ENCODE results near the gene AFF1.
"Not testable (repeated sequence)": the region's sequence is repeated elsewhere in the genome, so short reads cannot be mapped to it uniquely, and the experiment has no call there.

AFF1 gene

GRCh38 chr4:87118826-87119225, 184.0 kb downstream of the AFF1 start:
- FAIRE-seq = no peak

DNA sequence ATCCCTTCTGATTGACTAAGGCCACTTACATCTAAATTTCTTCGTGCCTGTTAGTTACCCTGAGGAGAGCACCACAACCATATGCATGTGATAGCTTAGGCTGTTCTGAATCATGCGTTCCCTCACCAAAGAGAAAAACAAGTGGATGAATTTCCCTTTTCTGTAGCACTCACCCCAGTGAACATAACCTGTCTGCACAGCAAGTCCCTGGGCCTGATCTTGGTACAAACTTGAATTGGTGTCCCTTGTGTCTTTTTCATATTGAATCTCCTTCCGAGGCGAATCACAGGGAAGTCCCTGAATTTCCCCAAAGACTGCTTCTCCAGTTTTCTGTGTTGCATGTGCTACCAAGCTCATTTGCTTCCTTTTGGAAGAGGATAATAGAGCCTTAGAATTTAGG, 185.2 kb downstream of the AFF1 start:
- FAIRE-seq = no peak

GRCh38 chr4:87120411-87121162, 185.8 kb downstream of the AFF1 start:
- FAIRE-seq = no peak

DNA sequence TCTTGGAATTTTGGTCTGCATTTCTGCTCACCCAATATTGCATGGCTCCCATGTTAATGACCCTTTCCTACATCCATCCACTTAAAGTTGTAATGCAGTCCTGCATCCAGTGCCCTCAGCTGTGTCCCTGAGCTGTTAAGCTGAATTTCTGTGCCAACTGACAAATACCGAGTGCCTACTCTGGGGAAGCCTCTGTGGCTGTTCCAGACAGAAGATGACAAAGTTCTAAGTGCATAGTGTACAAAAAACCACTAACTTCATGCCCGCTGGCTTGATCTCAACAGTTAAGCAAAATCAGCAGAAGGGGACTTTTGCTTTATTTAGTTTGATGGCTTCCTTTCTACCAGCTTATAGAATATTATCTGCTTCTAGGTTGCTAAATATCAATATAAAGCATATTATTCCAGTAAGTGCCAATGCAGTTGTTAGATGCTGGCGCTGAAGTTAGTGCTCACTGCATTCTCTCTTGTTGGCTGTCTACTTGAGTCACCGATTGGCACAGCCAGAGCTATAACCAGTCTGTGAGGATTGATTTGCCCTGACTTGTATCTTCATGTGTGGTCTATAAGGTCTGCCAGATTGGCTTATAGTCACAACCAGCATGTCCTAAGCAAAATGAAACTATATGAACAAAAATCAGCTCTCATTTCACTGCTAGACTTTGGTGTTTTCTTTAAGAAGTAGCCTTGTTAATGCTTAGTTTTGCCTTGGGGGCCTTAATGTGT, 186.7 kb downstream of the AFF1 start:
- FAIRE-seq = no peak

GRCh38 chr4:87122252-87122651, 187.4 kb downstream of the AFF1 start:
- FAIRE-seq = no peak

DNA sequence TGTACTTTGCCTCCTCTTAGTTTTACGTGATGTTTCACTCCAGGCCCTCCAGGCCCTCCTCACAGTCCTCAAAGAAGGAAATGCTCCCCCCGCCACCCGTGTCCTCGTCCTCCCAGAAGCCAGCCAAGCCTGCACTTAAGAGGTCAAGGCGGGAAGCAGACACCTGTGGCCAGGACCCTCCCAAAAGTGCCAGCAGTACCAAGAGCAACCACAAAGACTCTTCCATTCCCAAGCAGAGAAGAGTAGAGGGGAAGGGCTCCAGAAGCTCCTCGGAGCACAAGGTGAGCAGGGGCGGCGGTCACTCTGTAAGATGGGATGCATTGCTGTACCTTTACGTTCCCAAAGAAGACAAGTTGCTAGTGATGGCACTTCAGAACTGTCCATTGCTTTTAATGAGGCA, 191.2 kb downstream of the AFF1 start:
- no peak for FAIRE-seq

GRCh38 chr4:87128006-87128705, 193.3 kb downstream of the AFF1 start:
- FAIRE-seq = no peak

GRCh38 chr4:87129681-87130080, 194.9 kb downstream of the AFF1 start:
- FAIRE-seq = no peak

GRCh38 chr4:87130985-87131703, 196.3 kb downstream of the AFF1 start:
- no peak for FAIRE-seq

- FAIRE-seq = no peak
These were observed 197.2 kb downstream of the AFF1 start for GRCh38 chr4:87132035-87132434.

GRCh38 chr4:87133183-87133582, 198.4 kb downstream of the AFF1 start:
- FAIRE-seq = no peak

GRCh38 chr4:87134122-87134521, 199.3 kb downstream of the AFF1 start:
- FAIRE-seq = no peak

DNA sequence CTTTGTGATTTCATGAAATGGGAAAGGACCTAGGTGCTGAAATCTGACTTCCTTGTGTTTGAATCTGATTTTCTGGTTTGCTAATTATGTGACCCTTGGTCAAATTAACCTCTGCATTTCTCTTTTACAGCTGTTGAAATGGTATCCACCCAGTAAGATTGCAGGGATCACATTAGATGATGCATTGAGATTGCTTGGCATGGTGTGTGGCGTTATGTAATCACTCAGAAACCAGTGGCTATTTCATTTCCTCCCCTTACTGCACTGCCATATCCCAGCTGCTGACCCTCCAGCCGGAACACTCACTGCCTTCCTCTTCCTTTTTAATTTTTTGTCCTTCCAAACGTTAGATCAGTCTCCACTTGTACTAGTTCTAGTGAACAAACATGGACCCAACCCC, 206.6 kb downstream of the AFF1 start:
- peak; percentile 21 for FAIRE-seq

GRCh38 chr4:87144356-87144755, 209.5 kb downstream of the AFF1 start:
- FAIRE-seq = no peak

- not testable (repeated sequence) for FAIRE-seq
These were observed 211.1 kb downstream of the AFF1 start for GRCh38 chr4:87145934-87146333.

DNA sequence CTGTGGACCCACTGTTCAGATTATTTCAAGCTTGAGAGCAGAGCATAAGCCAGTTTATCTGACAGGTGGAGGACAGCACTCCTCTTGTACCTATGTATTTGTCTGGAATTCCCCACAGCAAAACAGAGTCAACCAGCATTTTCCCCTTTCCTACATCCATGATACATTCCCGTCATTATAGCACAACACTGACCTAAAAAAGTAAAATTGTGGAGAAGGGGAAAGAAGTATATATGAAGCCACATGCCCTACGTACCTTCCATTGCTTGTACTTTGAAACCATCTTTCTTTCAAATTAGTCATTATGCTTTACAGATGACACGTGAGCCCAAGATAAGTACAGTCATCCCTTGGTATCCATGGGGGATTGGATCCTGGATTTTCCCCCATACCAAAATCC, 212.3 kb downstream of the AFF1 start:
- no peak for FAIRE-seq

GRCh38 chr4:87150498-87151261, 215.9 kb downstream of the AFF1 start:
- peak; percentile 78 for FAIRE-seq

GRCh38 chr4:87151730-87152129, 216.9 kb downstream of the AFF1 start:
- FAIRE-seq = no peak

DNA sequence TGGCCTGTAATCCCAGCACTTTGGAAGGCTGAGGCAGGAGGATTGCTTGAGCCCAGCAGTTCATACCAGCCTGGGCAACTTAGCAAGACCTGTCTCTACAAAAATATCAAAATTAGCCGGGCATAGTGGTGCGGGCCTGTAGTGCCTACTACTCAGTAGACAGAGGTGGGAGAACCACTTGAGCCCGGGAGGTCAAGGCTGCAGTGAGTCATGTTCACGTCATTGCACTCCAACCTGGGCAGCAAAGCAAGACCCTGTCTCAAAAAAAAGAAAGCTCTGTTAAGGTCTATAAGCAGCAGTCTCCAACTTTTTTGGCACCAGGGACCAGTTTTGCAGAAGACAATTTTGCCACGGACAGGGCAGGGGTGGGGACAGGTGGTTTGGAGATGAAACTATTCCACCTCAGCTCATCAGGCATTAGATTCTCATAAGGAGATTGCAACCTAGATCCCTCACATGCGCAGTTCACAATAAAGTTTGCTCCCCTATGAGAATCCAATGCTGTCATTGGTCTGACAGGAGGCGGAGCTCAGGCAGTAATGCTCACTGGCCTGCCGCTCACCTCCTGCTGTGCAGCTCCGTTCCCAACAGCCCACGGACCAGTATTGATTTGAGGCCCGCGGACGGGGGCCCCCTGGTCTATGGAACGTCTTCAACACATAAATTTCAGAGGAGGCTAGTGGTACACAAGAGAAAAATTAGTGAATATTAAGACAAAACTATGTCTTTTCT, 217.7 kb downstream of the AFF1 start:
- no peak for FAIRE-seq

GRCh38 chr4:87153078-87153870, 218.5 kb downstream of the AFF1 start:
- no peak for FAIRE-seq

GRCh38 chr4:87165892-87166291, 231.1 kb downstream of the AFF1 start:
- FAIRE-seq = no peak

All from colon (tissue), 2 donors.